Osteoblast (primary cell): ENCODE measurements around the gene CLDN5. TPM values are rescaled to one million over a fixed set of nuclear protein-coding genes. Genes with fewer than 3 reads are reported as not detected.

Experiments used
- total RNA-seq: library from RNA; depleted of rRNA; stranded (reverse); fragments of >200 nt; gene quantifications from 2 replicates; pipeline ENCODE4 v1.2.3, GENCODE V29; 2012

The CLDN5 gene
- total RNA-seq, 1 donor, result not detected

Other genes starting within 250 kb of the CLDN5 start
- 28.6 and 29.7 TPM in 2 replicates for gene CLTCL1, start 232.7 kb downstream of the CLDN5 start, total RNA-seq
- 19.2 and 22.1 TPM in 2 replicates for gene HIRA, start 92.7 kb downstream of the CLDN5 start, total RNA-seq
- gene MRPL40, start 91.9 kb downstream of the CLDN5 start, total RNA-seq, result 34.4 and 35.1 TPM in 2 replicates
- gene C22orf39, start 76.7 kb downstream of the CLDN5 start, total RNA-seq, result 14.8 and 15.0 TPM in 2 replicates
- 53.9 and 56.8 TPM in 2 replicates for gene UFD1, start 45.2 kb downstream of the CLDN5 start, total RNA-seq
- 0.72 and 1.5 TPM in 2 replicates for gene CDC45, start 44.5 kb downstream of the CLDN5 start, total RNA-seq
- 11.2 and 14.5 TPM in 2 replicates for gene SEPTIN5, start 190.1 kb upstream of the CLDN5 start, total RNA-seq
- gene GP1BB, start 199.1 kb upstream of the CLDN5 start, total RNA-seq, result 0.88 and 1.8 TPM in 2 replicates
- gene TBX1, start 236.4 kb upstream of the CLDN5 start, total RNA-seq, result under 0.01 TPM in 1 of 2 replicates, not detected in the other